GM19455 (cell line): ENCODE data around the gene TMED5.

Source experiments
- ATAC-seq: cut with Tn5 transposase; IDR thresholded peaks from one replicate; pipeline ENCODE4 v1.9.1; 2021; ENCODE audit not compliant: unreplicated experiment

TMED5 gene

DNA sequence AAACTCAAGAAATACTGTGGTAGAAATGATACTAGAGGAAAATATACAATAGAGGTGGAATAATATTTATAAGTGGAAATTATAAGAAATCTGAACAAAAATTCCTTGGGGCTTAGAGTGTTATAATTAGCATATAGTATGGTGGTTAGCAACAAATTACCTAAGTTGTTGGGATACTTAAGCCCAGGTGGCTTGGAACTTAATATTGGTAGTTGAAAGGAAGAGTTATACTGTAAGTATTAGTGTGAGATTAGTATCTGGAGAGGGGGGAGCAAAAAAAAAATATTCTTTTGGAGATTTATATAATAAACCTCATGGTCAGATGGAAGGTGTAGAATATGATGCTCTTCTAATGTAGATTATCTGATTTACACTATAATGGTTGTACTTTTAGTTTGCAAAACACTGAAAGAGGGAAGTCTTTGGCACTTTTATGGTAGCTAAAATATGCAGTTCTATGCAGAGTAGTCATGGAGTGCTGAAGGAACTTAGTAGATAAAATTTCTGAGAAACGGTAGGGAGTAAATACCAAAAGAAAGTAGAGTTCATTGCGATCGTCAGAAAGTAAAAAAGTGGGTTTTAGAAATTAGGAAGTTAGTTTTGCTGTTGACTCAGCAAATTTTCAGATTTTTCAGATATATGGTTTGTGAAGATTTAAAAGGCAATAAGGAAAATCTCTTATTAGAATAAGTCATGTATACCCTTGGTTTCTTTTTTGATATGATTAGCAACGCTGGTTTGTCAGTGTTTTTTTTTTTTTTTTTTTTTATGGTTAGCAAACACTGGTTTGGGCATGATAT is 55.5 kb downstream of the TMED5 start:
- ATAC-seq, result no peak

- no peak for ATAC-seq
Observed at GRCh38 chr1:93123201-93123783, 56.9 kb downstream of the TMED5 start.

- ATAC-seq, result no peak
Observed at GRCh38 chr1:93120614-93121013, 59.6 kb downstream of the TMED5 start.

- no peak for ATAC-seq
Observed at GRCh38 chr1:93114391-93114790, 65.8 kb downstream of the TMED5 start.

- ATAC-seq, result no peak
Observed at GRCh38 chr1:93113127-93113526, 67.1 kb downstream of the TMED5 start.

DNA sequence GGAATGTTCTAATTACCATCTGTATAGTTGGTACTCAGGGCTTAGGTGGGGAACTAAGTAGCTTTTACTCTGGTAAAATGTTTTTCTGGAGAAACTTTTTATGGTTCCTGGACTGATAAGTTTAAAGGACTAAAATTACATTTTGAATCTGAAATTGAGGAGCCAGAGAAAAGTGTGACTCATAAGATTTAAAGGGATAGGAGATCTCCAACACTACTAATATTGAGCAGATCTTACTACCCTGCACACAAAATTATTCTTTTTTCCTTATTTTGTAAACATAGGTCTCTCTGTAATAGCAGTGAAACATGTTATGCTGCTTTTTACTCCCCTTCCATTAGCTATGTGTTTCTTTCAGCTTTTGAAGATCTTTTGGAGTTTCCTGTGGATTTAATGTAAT is 68.7 kb downstream of the TMED5 start:
- no peak for ATAC-seq

DNA sequence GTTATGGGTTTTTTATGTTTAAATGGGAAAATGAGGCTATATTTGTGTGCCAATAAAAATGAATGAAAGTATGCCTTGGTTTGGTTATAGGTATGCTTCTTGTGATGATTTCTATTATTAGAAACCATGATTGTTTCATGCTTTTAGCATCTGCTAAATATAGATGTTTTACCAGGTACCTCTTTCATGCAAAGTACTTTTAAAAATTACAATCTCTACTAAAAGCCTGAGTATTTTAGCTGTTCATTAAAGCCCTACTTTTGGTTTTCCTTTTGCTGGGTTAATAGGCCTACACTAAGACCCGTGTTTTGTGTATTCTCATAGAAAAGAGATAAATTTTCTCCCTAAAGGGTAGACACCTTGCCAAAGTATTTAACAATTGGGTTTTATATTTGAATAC is 69.1 kb downstream of the TMED5 start:
- no peak for ATAC-seq

GRCh38 chr1:93109578-93109977 is 70.6 kb downstream of the TMED5 start:
- ATAC-seq, result no peak

- ATAC-seq, result no peak
Observed at GRCh38 chr1:93108335-93108734, 71.9 kb downstream of the TMED5 start.

DNA sequence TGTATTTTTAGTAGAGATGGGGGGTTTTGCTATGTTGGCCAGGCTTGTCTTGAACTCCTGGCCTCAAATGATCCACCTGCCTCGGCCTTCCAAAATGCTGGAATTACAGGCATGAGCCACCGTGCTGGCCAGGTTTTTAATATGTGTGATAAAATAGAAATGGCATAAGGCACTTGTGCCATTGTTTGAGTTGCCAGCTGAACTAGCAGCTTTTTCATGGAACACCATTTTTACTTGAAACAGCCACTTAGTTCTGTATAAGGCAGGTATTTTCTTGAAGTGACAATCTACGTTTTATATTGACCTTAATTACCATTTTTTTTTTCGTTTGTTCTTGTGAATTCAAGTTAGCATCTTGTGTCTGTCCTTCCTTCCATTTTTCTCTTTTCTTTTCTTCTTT is 72.8 kb downstream of the TMED5 start:
- ATAC-seq, result no peak

GRCh38 chr1:93106226-93106625 is 74.0 kb downstream of the TMED5 start:
- no peak for ATAC-seq

GRCh38 chr1:93102142-93102541 is 78.1 kb downstream of the TMED5 start:
- ATAC-seq, result no peak
